ENCODE measurements around the gene TMEM233.

Gene TMEM233

DNA sequence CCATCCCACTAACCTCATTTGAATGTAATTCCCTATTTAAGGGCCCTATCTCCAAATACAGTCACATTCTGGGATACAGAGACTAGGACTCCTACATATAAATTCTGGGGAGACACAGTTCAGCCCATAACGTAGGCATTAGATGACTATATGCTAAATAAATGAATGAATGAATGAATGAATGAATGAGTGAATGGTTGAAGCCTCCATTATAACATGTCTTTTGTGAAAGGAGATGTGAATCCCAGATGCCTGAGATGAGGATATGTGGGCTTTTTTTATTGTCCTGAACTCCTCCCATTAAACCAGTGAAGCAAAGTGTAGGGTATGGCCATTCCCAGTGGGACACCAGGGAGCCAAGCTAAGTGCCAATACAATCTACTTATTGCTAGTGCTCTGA, 20.5 kb upstream of the TMEM233 start:
- Histone ChIP-seq H3K27me3 (ENCODE audit: control insufficient read depth, low read length) (no peaks in the 10 kb centered on the region), H3K4me1 (ENCODE audit: control insufficient read depth, low read length) (peaks cover 28% of the 10 kb centered on the region), H3K79me2 (ENCODE audit: control insufficient read depth, low read length) (no peaks in the 10 kb centered on the region), H3K27ac (ENCODE audit: low read depth, low read length) (no peak overlapping the region), H3K4me3 (ENCODE audit: low read length) (no peak overlapping the region), H3K4me2 (ENCODE audit: low read length) (no peak overlapping the region), H4K20me1 (ENCODE audit: control insufficient read depth, insufficient read depth, low read depth, low read length) (no peaks in the 10 kb centered on the region), H3F3A (ENCODE audit: control insufficient read depth, insufficient read depth) (no peaks in the 10 kb centered on the region), H3K9me3 (ENCODE audit: control insufficient read depth, insufficient read depth, low read length) (no peaks in the 10 kb centered on the region; the same call in 1 of the 2 replicates), H3K9me2 (replicated peaks; ENCODE audit: control insufficient read depth, low read length) (no peaks in the 10 kb centered on the region), H3K36me3 (ENCODE audit: control insufficient read depth, low read length) (0 out of 2 replicates have a peak, but pooled peaks cover 2% of the 10 kb centered on the region)
- no peak for TF ChIP-seq EZH2phosphoT487 (IDR thresholded peaks at IDR 0.05; ENCODE audit: borderline replicate concordance, low read length)
- TF ChIP-seq, protein P1, sequence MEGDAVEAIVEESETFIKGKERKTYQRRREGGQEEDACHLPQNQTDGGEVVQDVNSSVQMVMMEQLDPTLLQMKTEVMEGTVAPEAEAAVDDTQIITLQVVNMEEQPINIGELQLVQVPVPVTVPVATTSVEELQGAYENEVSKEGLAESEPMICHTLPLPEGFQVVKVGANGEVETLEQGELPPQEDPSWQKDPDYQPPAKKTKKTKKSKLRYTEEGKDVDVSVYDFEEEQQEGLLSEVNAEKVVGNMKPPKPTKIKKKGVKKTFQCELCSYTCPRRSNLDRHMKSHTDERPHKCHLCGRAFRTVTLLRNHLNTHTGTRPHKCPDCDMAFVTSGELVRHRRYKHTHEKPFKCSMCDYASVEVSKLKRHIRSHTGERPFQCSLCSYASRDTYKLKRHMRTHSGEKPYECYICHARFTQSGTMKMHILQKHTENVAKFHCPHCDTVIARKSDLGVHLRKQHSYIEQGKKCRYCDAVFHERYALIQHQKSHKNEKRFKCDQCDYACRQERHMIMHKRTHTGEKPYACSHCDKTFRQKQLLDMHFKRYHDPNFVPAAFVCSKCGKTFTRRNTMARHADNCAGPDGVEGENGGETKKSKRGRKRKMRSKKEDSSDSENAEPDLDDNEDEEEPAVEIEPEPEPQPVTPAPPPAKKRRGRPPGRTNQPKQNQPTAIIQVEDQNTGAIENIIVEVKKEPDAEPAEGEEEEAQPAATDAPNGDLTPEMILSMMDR (IDR thresholded peaks at IDR 0.05; ENCODE audit: low read depth, low read length, poor library complexity, severe bottlenecking), result no peak

DNA sequence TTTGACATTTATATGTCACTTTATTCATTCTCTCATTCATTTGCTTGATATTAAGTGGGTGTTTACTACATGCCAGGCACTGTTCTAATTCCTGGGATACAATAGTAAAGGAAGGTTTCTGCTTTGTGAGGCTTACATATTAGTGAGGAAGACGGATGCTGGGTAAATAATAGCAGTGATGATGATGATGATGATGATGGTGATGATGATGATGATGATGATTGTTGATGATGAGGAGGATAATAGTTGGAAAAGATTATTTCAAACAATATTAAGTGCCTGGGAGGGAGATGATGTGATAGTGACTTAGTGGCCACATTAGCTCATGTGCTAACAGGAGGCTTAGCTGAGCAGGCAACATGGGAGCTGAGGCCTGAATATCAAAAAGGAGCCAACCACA, 19.3 kb upstream of the TMEM233 start:
- no peak for TF ChIP-seq EZH2phosphoT487 (IDR thresholded peaks at IDR 0.05; ENCODE audit: borderline replicate concordance, low read length)
- TF ChIP-seq, protein P1 (IDR thresholded peaks at IDR 0.05; ENCODE audit: low read depth, low read length, poor library complexity, severe bottlenecking), result no peak
- Histone ChIP-seq H3K27me3 (ENCODE audit: control insufficient read depth, low read length) (no peaks in the 10 kb centered on the region), H3K4me1 (ENCODE audit: control insufficient read depth, low read length) (peaks cover 40% of the 10 kb centered on the region), H3K4me2 (ENCODE audit: low read length) (no peak overlapping the region), H3F3A (ENCODE audit: control insufficient read depth, insufficient read depth) (peaks cover 1% of the 10 kb centered on the region; the same call in 1 of the 2 replicates), H3K9me2 (replicated peaks; ENCODE audit: control insufficient read depth, low read length) (no peaks in the 10 kb centered on the region), H3K36me3 (ENCODE audit: control insufficient read depth, low read length) (0 out of 2 replicates have a peak, but pooled peaks cover 2% of the 10 kb centered on the region), H3K27ac (ENCODE audit: low read depth, low read length) (no peak overlapping the region), H3K79me2 (ENCODE audit: control insufficient read depth, low read length) (no peaks in the 10 kb centered on the region), H4K20me1 (ENCODE audit: control insufficient read depth, insufficient read depth, low read depth, low read length) (no peaks in the 10 kb centered on the region), H3K4me3 (ENCODE audit: low read length) (no peak overlapping the region), H3K9me3 (ENCODE audit: control insufficient read depth, insufficient read depth, low read length) (no peaks in the 10 kb centered on the region; the same call in 1 of the 2 replicates)

GRCh38 chr12:119576118-119576810, 17.3 kb upstream of the TMEM233 start:
- Histone ChIP-seq H3K9me2 (replicated peaks; ENCODE audit: control insufficient read depth, low read length) (no peaks in the 10 kb centered on the region), H3K36me3 (ENCODE audit: control insufficient read depth, low read length) (0 out of 2 replicates have a peak, but pooled peaks cover 2% of the 10 kb centered on the region), H3K9me3 (ENCODE audit: control insufficient read depth, insufficient read depth, low read length) (no peaks in the 10 kb centered on the region; the same call in 1 of the 2 replicates), H3K4me3 (ENCODE audit: low read length) (no peak overlapping the region), H3K4me2 (ENCODE audit: low read length) (no peak overlapping the region), H3K27me3 (ENCODE audit: control insufficient read depth, low read length) (no peaks in the 10 kb centered on the region), H3K79me2 (ENCODE audit: control insufficient read depth, low read length) (no peaks in the 10 kb centered on the region), H3F3A (ENCODE audit: control insufficient read depth, insufficient read depth) (peaks cover 11% of the 10 kb centered on the region; the same call in 1 of the 2 replicates), H4K20me1 (ENCODE audit: control insufficient read depth, insufficient read depth, low read depth, low read length) (no peaks in the 10 kb centered on the region), H3K27ac (ENCODE audit: low read depth, low read length) (no peak overlapping the region), H3K4me1 (ENCODE audit: control insufficient read depth, low read length) (peaks cover 58% of the 10 kb centered on the region)
- TF ChIP-seq, protein P1 (IDR thresholded peaks at IDR 0.05; ENCODE audit: low read depth, low read length, poor library complexity, severe bottlenecking), result no peak
- TF ChIP-seq EZH2phosphoT487 (IDR thresholded peaks at IDR 0.05; ENCODE audit: borderline replicate concordance, low read length), result no peak

All from DOHH2 (cell line).